Activated naive CD4-positive, alpha-beta T cell (primary cell): ENCODE data around the gene STMND1.
"Not testable (repeated sequence)": the region's sequence is repeated elsewhere in the genome, so short reads cannot be mapped to it uniquely, and the experiment has no call there.

Experiments used
- DNase-seq, 4 experiments: peaks; one replicate each; lab custom pipeline; 2025; lab: John Stamatoyannopoulos, UW

STMND1 gene

DNA sequence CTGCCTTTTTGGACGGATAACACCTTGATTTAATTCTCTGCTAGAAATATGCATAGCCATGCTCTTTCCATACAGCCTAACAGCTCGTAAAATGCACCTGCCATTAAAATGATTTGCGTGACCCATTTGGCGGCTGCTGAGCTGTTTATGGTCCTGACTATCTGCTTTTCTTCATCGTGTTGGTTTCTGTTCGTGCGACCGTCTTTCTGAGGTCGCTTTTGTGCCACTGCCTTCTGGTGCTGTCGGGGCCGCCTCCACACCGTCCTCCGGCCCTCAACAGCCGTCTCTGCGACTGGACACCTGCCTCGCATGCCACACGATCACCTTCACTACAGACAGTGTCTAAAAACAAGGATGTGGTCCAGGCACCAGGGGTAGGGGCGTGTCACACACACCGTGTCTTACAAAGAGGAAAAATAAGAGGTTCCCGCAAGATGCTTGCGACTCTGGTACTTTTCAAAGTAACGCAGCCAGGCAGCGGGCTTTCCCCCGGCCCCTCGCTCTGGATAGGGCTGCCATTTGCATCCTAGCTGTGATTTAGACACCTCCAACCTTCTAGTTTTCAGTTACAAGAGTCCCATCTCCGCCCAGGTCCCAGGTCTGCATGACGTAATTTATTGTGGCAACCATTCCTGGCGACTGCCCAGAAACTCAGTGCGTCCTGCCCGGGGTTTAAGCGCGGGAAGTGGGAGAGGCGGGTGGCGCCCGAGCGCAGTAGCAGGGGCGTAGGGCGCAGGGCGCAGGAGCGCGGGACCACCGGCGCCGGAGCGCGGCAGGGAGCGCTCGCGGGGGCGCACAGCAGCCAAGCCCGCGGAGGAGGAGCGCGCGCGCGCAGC is at the start of gene STMND1:
TSS of gene STMND1 (plus strand) at position 629 of the 836 bp plus-strand sequence. CDS start 208 bp downstream, outside the sequence.
- DNase-seq: no peak

- DNase-seq: no peak
Observed at GRCh38 chr6:17054647-17055046, 47.2 kb upstream of the STMND1 start.

DNA sequence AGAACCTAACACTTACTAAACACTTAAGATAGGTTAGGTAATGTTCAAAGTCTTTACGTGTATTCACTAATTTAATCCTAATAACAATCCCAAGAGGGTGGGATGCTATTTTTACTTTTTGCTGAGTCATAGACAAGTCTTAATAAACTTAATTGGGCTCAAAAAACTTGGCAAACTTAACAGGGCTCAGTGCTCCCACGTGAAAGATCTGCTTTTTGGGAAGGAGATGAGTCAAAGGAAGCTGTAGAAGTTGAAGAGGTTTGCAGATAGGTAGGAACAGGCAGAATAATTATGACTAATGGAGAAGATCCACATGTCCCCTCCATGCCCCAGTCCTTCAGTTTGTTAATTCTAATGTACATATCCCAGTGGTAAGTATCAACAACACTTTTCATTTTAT is 44.5 kb upstream of the STMND1 start:
- no peak for DNase-seq

DNA sequence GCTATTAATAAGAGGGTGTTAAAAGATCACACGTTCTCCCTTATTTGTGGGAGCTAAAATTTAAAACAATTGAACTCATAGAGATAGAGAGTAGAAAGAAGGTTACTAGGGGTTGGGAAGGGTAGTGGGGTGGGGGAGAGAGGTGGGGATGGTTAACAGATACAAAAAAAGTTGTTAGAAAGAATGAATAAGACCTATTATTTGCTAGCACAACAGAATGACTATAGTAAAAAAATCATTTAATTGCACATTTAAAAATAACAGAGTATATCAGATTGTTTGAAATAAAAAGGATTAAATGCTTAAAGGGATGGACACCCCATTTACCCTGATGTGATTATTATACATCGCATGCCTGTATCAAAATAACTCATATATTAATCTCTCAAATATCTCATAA is 43.3 kb upstream of the STMND1 start:
- DNase-seq: no peak

DNA sequence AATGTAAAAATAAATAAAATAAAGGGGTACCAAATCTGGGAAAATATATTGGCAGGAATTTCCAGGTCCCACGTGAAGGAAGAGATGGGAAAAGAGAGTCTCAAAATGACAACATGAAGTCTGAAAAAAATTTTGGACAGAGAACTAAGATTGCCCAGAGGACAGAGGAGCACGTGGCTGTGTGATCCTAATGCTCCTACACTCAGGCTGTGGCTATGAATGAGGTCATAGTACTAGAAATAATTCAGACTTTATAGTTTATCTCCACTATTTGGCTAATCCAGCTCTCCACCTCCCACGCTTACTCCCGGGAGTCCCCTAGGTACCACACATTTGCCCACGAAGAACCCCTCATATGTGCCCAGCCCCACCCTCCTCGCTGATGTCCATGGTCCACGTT is 42.8 kb upstream of the STMND1 start:
- no peak for DNase-seq

DNA sequence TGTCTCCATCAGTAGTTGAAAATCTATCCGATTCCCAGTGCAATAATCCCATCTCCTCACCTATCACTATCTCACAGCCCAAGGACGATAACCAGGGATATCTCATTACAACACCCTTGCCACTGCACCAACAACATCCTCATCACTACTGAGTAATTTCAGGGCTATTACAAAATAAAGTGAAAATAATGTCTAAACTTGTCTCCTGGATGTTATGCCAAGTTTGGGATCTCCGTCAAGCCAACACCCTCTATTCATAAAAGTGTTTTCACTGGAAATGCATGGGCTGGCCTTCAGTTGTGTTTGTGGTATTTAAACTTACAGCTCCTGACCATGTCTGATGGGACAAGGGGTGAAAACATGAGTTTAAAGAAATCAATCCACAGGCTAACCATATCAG is 42.0 kb upstream of the STMND1 start:
- no peak for DNase-seq

DNA sequence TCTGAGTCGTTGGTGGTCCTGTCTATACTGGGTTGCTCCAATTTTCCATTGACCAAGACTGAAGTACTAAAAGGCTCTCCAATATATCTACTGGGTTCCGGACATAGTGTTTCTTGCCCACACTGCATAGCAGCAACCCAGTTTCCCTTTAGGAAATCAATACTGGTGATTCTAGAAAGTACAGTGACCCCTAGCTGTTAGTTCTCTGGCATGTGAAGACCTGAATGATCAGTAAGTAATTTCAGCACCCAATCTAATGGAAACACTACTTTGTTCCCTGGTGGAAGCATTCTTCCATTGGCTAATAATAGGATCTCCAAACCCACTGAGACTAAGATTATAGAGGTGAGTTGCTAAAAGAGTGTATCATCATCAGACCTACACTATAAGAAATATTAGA is 40.8 kb upstream of the STMND1 start:
- no peak for DNase-seq

DNA sequence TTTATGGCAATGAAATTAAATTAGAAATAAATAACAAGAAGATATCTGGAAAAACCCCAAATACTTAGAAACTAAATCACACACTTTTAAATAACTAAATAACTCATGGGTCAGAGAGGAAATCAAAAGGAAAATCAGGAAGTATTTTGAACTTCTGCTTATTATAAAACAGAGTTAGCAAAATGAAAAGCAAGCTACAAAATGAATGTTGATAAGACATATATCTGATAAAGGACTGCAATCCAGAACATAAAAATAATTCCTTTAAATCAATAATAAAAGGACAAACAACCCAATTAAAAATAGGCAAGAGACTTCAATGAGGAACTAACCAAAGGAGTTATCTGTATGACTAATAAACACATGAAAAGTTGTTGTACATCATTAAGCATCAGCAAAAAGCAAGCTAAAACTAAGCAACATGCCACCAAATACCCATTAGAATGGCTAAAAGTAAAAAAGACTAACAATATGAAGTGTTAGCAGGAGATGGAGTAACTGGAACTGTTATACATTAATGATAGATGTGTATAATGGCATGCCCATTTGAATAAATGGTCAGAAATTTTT is 38.9 kb upstream of the STMND1 start:
- no peak for DNase-seq

GRCh38 chr6:17064975-17065374 is 36.9 kb upstream of the STMND1 start:
- no peak for DNase-seq

DNA sequence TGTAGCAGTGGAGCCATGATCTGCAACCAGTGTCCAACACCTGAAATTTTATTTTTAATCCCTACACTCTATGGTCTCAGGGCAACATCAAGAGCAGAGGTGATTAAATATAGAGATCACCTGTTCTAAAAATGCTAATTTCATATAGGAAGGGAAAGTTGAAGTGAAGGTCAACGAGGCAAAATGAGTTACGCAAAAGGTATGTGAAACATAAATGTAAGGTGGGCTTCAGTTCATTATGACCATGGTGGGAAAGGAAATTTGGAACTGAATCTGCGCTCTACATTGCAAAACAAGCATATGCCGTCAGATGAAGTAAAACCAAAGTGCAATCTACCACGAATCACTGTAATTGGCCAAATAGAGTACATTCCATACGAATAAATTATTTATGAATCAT is 35.2 kb upstream of the STMND1 start:
- no peak for DNase-seq

DNA sequence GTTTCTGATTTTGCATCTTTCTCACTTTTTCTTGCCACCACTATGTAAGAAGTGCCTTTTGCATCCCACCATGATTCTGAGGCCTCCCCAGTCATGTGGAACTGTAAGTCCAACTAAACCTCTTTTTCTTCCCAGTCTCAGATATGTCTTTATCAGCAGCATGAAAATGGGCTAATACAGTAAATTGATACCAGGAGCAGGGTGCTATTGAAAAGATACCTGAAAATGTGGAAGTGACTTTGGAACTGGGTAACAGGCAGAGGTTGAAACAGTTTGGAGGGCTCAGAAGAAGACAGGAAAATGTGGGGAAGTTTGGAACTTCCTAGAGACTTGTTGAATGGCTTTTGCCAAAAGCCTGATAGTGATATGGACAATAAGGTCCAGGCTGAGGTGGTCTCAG is 32.9 kb upstream of the STMND1 start:
- DNase-seq: not testable (repeated sequence)

GRCh38 chr6:17070400-17070799 is 31.4 kb upstream of the STMND1 start:
- DNase-seq: not testable (repeated sequence)

- not testable (repeated sequence) for DNase-seq
Observed at GRCh38 chr6:17073596-17073995, 28.3 kb upstream of the STMND1 start.

DNA sequence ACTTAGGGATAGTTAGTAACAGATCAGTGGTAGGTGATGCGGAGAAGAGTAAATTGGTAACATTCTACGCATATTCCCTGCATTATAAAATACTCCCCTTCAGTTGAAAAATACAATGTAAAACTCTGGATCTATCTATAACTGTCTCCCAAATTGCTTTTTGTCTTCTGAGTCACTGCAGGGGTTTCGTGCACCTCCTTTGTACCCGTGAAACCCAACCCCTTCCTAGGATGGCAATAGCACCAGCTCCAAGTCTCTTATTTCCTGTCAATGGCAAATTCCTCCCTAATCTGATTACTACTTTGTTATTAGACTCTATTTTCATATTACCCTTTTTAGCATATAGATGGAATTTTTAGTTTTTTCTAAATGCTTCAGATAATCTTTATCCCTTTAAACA is 20.6 kb upstream of the STMND1 start:
- DNase-seq: no peak

DNA sequence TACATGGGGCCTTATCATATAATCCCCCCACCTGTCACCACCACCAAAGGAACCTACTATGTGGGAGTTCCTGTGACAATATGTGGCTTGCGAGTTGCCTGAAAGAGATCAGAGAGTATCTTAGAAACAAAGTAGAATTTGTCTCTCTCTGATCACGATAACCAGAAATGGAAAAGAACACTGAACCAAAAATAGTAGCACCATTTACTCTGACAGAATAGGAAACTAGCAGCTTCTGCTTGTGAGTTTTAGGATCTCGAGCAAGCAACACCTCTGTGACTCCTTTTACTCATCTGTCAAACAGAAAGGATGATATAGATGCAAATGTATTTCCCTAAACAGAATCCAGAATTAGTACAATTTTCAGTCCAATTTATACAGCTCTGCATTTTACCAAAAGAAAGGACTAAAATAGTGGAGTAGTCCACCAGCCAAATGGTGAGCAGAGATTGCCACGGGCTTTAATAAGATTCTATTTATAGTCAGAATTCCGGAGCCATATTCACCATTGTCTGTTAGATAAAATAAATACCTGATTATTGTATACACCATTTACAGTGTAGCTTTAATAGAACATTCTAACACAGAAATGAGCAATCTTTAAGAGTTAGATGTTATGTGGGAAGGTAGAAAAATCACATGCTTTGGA is 19.9 kb upstream of the STMND1 start:
- no peak for DNase-seq

DNA sequence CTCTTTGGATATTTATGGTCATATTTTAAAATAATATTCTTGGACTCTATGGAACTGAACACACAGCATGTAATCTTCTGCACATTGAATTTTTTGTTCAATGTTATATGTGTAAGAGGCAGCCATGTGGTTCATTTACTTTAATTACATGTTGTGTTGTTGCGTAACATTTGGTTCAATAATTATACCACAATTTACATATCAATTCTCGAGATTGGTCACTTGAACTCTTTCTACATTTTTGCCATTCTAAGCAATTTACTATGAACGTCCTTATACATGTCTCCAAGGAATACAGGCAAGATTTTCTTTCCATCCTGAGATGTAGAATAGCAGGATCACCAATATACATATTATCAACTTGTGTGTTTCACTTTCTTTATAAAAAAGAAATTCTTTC is 18.5 kb upstream of the STMND1 start:
- no peak for DNase-seq

- DNase-seq: no peak
Observed at GRCh38 chr6:17086469-17086868, 15.4 kb upstream of the STMND1 start.

DNA sequence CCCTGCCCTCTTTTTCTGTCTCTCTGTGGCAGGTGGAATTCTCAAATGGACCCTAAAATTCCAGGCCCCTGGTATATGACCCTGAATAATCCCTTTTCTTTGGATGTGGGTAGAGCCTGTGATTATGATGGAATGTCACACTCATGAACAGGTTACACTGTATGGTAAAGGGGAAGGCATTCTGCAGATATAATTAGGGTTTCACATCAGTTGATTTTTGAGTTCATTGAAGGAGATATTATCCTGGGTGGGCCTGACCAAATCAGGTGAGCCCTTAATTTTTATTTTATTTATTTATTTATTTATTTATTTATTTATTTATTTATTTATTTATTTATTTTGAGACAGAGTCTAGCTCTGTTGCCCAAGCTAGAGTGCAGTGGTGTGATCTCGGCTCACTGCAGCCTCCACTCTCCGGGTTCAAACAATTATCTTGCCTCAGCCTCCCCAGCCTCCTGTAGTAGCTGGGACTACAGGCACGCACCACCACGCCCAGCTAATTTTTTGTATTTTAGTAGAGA is 13.7 kb upstream of the STMND1 start:
- no peak for DNase-seq

GRCh38 chr6:17091122-17091521 is 10.7 kb upstream of the STMND1 start:
- DNase-seq: no peak

GRCh38 chr6:17093686-17094085 is 8.2 kb upstream of the STMND1 start:
- DNase-seq: no peak

GRCh38 chr6:17096096-17096495 is 5.8 kb upstream of the STMND1 start:
- DNase-seq: no peak

GRCh38 chr6:17096652-17097051 is 5.2 kb upstream of the STMND1 start:
- DNase-seq: no peak

- DNase-seq: no peak
Observed at GRCh38 chr6:17097982-17098381, 3.9 kb upstream of the STMND1 start.
